ENCODE measurements around the gene HAUS1.
"Not testable (repeated sequence)": the region's sequence is repeated elsewhere in the genome, so short reads cannot be mapped to it uniquely, and the experiment has no call there.

The HAUS1 gene

DNA sequence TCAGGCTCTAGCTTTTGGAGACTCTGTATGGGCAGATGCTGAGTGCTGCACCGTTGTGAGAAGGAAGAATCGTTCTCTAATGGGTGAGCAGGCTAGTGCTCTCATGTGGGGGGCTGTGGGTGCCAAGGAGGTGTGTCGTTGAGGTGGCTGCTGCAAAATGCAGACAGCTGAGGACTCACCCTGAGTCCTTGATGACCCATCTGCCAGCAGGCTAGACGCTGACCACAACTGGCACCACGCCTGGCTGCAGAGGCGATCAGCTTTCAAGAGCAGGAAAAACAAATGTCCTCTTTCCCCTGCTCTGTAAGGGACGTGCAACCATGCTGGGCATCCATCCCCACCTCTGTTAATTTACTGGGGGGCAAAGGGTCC, 48.2 kb downstream of the HAUS1 start:
- no peak for DNase-seq (ENCODE audit: insufficient read length, low spot score)
- TF ChIP-seq POLR2A (IDR thresholded peaks at IDR 0.05; ENCODE audit: low read depth, low read length) (no peak), POLR2AphosphoS5 (IDR thresholded peaks at IDR 0.05; ENCODE audit: low read depth, low read length) (no peak), SPI1 (IDR thresholded peaks at IDR 0.05; ENCODE audit: low read depth, low read length) (no peak), POU2F2 (IDR thresholded peaks at IDR 0.05; ENCODE audit: low read depth, low read length) (no peak), TAF1 (IDR thresholded peaks at IDR 0.05; ENCODE audit: low read depth, low read length) (no peak), PAX5 (IDR thresholded peaks at IDR 0.05; ENCODE audit: insufficient read depth, low read length, severe bottlenecking) (no peak)
- FAIRE-seq: no peak

DNA sequence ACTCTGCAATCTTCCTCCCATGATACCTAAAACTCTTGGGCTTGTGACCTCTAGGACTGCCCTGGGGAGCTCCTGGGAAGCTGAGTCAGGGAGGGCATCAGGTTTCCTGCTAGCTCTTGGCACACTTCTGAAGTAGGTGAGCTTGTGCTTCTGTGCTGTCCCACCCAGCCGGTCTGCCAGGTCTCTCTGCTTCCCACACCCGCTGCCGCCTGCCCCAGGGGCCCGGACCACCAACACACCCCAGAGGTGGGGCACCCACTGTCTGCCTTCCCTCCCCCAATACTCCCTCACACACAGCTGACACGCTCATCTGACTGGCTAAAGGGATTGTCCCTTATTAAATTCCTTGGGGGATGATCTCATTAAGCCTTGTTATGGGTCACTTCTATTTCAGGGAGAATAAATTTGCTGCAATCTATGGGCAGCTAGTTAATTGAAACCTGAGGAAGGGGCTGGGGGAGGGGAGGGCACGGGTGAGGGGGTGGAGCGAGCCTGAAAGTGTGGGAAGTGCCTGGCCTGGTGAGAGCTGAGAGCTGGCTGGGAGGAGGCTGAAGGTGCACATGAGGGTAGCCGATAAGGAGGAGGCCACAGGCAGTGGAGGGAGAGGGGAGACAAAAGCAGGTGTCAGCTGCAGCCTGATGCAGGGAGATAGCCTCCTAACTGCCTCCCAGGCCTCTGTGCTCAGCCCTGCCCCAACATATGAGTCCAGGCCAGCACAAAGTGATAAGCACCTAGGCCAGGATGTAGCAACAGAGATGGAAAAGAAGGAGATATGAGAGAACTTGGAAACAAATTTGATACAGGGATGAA, 48.8 kb downstream of the HAUS1 start:
- FAIRE-seq (no peak), DNase-seq (ENCODE audit: insufficient read length, low spot score) (no peak)
- no peak for TF ChIP-seq POLR2A (IDR thresholded peaks at IDR 0.05; ENCODE audit: low read depth, low read length)

DNA sequence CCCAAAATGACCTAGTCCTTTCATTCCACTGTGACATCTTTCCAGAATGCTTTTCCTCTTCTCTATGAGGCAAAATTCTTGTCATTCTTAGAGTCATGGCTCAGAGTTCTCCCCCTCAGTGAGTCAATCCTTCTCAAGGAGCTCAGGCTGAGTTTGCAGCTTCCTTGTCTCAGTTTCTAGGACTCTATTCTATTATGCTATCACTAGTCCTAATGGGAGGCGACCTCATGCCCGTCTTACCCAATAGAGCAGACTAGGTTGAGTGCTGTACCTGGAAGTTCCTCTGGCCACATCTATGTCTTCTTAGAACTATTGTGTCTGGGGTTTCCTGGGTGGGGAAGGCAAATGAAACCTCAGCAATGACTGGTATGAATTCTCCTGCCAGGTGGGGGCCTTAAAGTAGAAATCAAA, 51.5 kb downstream of the HAUS1 start:
- FAIRE-seq: no peak
- TF ChIP-seq POU2F2 (IDR thresholded peaks at IDR 0.05; ENCODE audit: low read depth, low read length): no peak
- no peak for TF ChIP-seq TAF1 (IDR thresholded peaks at IDR 0.05; ENCODE audit: low read depth, low read length)
- no peak for TF ChIP-seq POLR2A (IDR thresholded peaks at IDR 0.05; ENCODE audit: low read depth, low read length)
- TF ChIP-seq SPI1 (IDR thresholded peaks at IDR 0.05; ENCODE audit: low read depth, low read length): no peak
- TF ChIP-seq PAX5 (IDR thresholded peaks at IDR 0.05; ENCODE audit: insufficient read depth, low read length, severe bottlenecking): no peak
- no peak for TF ChIP-seq POLR2AphosphoS5 (IDR thresholded peaks at IDR 0.05; ENCODE audit: low read depth, low read length)
- DNase-seq (ENCODE audit: insufficient read length, low spot score): no peak

DNA sequence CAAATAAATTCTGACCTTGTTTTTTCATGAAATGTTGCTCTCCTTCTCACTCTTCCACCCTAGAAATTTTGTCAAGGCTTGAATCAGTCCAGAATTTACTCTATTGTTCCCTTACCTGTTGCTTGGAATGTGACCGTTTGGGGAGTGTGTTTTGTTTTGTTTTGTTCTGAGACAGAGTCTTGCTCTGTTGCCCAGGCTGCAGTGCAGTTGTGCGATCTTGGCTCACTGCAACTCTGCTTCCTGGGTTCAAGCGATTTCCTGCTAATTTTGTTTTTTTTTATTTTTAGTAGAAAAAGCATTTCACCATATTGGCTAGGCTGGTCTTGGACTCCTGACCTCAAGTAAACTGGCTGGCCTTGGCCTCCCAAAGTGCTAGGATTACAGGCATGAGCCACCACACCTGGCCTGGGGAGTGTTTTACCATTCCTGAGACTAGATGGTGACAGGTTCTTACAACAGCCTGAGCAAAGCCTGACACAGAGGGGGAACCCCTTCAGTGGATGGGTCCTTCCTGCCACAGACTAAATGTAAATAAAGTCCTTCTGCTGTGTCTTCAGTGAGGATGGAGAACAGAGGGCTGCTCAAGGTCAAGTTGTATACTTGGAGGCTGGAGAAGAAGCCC, 52.0 kb downstream of the HAUS1 start:
- TF ChIP-seq POLR2A (IDR thresholded peaks at IDR 0.05; ENCODE audit: low read depth, low read length) (no peak), POU2F2 (IDR thresholded peaks at IDR 0.05; ENCODE audit: low read depth, low read length) (no peak), SPI1 (IDR thresholded peaks at IDR 0.05; ENCODE audit: low read depth, low read length) (no peak), PAX5 (IDR thresholded peaks at IDR 0.05; ENCODE audit: insufficient read depth, low read length, severe bottlenecking) (no peak), POLR2AphosphoS5 (IDR thresholded peaks at IDR 0.05; ENCODE audit: low read depth, low read length) (no peak), TAF1 (IDR thresholded peaks at IDR 0.05; ENCODE audit: low read depth, low read length) (no peak)
- FAIRE-seq: peak; percentile 5
- no peak for DNase-seq (ENCODE audit: insufficient read length, low spot score)

DNA sequence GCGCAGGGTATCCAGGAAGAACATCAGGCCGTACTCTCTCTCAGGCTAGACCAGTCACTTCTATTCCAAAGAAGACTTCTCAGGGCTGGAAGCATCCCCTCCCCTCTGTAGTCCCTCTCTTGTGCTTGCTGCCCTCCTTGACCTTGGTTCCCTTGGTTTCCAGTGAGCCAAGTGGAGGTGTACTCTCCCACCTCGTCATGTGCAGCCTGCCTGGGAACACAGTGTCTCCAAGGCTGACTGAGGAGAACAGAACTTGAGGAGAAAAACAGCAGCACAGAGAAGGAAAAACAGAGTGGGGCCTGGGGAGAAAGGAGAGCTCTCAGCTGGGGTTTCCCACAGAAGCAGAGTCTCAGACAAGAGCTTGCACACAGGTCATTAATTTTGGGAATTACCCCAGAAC, 52.7 kb downstream of the HAUS1 start:
- FAIRE-seq (no peak), DNase-seq (ENCODE audit: insufficient read length, low spot score) (no peak)
- TF ChIP-seq POU2F2 (IDR thresholded peaks at IDR 0.05; ENCODE audit: low read depth, low read length) (no peak), POLR2A (IDR thresholded peaks at IDR 0.05; ENCODE audit: low read depth, low read length) (no peak), PAX5 (IDR thresholded peaks at IDR 0.05; ENCODE audit: insufficient read depth, low read length, severe bottlenecking) (no peak), TAF1 (IDR thresholded peaks at IDR 0.05; ENCODE audit: low read depth, low read length) (no peak), SPI1 (IDR thresholded peaks at IDR 0.05; ENCODE audit: low read depth, low read length) (no peak), POLR2AphosphoS5 (IDR thresholded peaks at IDR 0.05; ENCODE audit: low read depth, low read length) (no peak)

DNA sequence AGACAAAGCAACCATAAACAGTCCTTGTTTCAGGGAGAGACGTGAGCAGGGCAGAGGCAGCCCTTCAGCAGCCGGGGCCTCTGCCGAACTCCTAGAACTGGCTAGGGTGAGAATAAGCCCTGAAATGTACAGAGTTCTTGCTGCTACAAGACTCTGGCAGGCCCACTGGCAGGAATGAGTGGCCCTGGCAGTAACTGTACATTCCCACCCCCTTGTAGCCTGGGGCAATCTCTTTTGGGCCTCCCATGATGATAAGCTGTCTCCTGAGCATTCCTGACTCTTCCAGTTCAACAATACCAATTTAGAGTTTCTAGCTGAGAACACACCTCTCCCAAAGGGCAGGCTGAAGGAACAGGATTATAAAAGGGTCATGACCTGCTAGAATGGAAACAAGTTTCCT, 54.3 kb downstream of the HAUS1 start:
- DNase-seq (ENCODE audit: insufficient read length, low spot score) (no peak), FAIRE-seq (no peak)
- TF ChIP-seq TAF1 (IDR thresholded peaks at IDR 0.05; ENCODE audit: low read depth, low read length) (no peak), PAX5 (IDR thresholded peaks at IDR 0.05; ENCODE audit: insufficient read depth, low read length, severe bottlenecking) (no peak), POU2F2 (IDR thresholded peaks at IDR 0.05; ENCODE audit: low read depth, low read length) (no peak), POLR2AphosphoS5 (IDR thresholded peaks at IDR 0.05; ENCODE audit: low read depth, low read length) (no peak)

DNA sequence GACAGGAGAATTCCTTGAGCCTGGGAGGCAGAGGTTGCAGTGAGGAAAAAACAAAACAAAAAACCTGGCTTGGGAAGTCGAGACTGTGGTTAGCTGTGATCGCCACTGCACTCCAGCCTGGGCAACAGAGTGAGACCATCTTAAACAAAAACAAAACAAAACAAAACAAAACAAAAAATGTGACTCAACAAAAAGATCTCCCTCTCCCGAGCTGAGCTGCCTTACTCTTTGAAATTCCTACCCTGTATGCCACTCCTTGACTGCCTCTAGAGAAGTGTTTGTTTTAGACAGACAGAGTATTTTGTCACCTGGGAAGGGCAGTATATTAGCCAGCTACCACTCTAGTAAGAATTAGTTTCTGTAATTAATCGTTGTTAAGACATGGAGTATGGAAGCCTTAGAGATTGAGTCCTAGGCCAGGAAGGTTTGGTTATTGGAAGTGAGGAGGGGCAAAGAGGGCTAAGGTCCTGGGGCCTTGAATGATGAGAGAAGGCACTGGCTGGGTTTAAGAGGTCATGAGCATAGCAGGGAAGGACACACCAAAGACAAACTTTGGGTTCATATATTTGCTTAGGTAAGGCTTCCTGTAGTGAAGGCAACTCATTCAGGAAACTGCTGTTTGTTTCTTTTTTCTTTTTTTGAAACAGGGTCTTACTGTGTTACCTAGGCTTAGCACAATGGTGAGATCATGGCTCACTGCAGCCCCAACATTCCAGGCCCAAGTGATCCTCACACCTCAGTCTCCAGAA, 56.0 kb downstream of the HAUS1 start:
- no peak for DNase-seq (ENCODE audit: insufficient read length, low spot score)
- TF ChIP-seq TAF1 (IDR thresholded peaks at IDR 0.05; ENCODE audit: low read depth, low read length) (no peak), SPI1 (IDR thresholded peaks at IDR 0.05; ENCODE audit: low read depth, low read length) (no peak), POLR2AphosphoS5 (IDR thresholded peaks at IDR 0.05; ENCODE audit: low read depth, low read length) (no peak)
- no peak for FAIRE-seq

DNA sequence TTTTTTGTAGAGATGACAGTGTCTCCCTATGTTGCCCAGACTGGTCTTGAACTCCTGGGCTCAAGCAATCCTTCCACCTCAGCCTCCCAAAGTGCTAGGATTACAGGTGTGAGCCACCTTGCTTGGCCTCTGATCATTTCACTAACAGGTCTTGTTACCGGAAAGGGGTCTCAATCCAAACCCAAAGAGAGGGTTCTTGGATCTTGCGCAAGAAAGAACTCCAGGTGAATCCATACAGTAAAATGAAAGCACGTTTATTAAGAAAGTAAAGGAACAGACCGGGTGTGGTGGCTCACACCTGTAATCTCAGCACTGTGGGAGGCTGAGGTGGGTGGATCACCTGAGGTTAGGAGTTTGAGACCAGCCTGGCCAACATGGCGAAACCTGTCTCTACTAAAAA, 56.7 kb downstream of the HAUS1 start:
- FAIRE-seq; DNase-seq (ENCODE audit: insufficient read length, low spot score): not testable (repeated sequence)

DNA sequence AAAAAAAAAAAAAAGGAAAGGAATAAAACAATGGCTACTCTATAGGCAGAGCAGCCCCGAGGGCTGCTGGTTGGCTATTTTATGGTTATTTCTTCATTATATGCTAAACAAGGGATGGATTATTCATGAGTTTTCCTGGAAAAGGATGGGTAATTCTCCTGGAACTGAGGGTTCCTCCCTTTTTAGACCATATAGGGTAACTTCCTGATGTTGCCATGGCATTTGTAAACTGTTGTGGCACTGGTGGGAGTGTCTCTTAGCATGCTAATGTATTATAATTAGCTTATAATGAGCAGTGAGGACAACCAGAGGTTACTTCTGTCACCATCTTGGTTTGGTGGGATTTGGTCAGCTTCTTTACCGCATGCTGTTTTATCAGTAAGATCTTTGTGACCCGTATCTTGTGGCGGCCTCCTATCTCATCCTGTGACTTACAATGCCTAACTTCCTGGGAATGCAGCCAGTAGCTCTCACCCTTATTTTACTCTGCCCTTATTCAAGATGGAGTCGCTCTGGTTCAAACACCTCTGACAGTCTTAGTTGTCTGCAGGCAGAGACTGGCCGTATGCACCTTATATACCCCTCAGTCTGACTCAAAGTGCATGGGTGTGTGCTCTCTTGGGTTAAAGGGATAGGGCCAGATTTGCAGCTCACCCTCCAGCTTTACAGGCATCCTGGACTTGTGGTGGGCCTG, 57.7 kb downstream of the HAUS1 start:
- no peak for DNase-seq (ENCODE audit: insufficient read length, low spot score)
- peak; percentile 35 for FAIRE-seq
- TF ChIP-seq TAF1 (IDR thresholded peaks at IDR 0.05; ENCODE audit: low read depth, low read length): no peak
- no peak for TF ChIP-seq POU2F2 (IDR thresholded peaks at IDR 0.05; ENCODE audit: low read depth, low read length)
- TF ChIP-seq PAX5 (IDR thresholded peaks at IDR 0.05; ENCODE audit: insufficient read depth, low read length, severe bottlenecking): no peak
- TF ChIP-seq SPI1 (IDR thresholded peaks at IDR 0.05; ENCODE audit: low read depth, low read length): no peak
- TF ChIP-seq POLR2A (IDR thresholded peaks at IDR 0.05; ENCODE audit: low read depth, low read length): no peak
- no peak for TF ChIP-seq POLR2AphosphoS5 (IDR thresholded peaks at IDR 0.05; ENCODE audit: low read depth, low read length)

All from GM12891 (cell line).